ENCODE results near the gene TALDO1.
"Not testable (repeated sequence)": the region's sequence is repeated elsewhere in the genome, so short reads cannot be mapped to it uniquely, and the experiment has no call there.

Gene TALDO1

GRCh38 chr11:728901-729491 is 18.3 kb upstream of the TALDO1 start:
- in situ Hi-C loops (cut with MboI; ENCODE audit: low sequenced_read_pairs) = no loop called here

- in situ Hi-C loops (cut with MboI; ENCODE audit: low sequenced_read_pairs) = no loop called here
Measured at GRCh38 chr11:729492-730074, 17.7 kb upstream of the TALDO1 start.

- in situ Hi-C loops (cut with MboI; ENCODE audit: low sequenced_read_pairs) = no loop called here
Measured at GRCh38 chr11:733072-733471, 14.2 kb upstream of the TALDO1 start.

- in situ Hi-C loops (cut with MboI; ENCODE audit: low sequenced_read_pairs) = not testable (repeated sequence)
Measured at GRCh38 chr11:734541-734940, 12.7 kb upstream of the TALDO1 start.

GRCh38 chr11:737366-737765 is 9.9 kb upstream of the TALDO1 start:
- in situ Hi-C loops (cut with MboI; ENCODE audit: low sequenced_read_pairs) = no loop called here

GRCh38 chr11:737899-738298 is 9.4 kb upstream of the TALDO1 start:
- in situ Hi-C loops (cut with MboI; ENCODE audit: low sequenced_read_pairs) = not testable (repeated sequence)

- in situ Hi-C loops (cut with MboI; ENCODE audit: low sequenced_read_pairs) = no loop called here
Measured at GRCh38 chr11:742156-742546, 5.1 kb upstream of the TALDO1 start.

GRCh38 chr11:742571-743201 is 4.6 kb upstream of the TALDO1 start:
- in situ Hi-C loops (cut with MboI; ENCODE audit: low sequenced_read_pairs) = no loop called here

- in situ Hi-C loops (cut with MboI; ENCODE audit: low sequenced_read_pairs) = no loop called here
Measured at GRCh38 chr11:745428-745827, 1.8 kb upstream of the TALDO1 start.

- in situ Hi-C loops (cut with MboI; ENCODE audit: low sequenced_read_pairs) = no loop called here
Measured at GRCh38 chr11:746289-747157, 741 bp upstream of the TALDO1 start.

GRCh38 chr11:748007-748359 is 719 bp downstream of the TALDO1 start:
- in situ Hi-C loops (cut with MboI; ENCODE audit: low sequenced_read_pairs) = no loop called here

GRCh38 chr11:749731-750130 is 2.5 kb downstream of the TALDO1 start:
- in situ Hi-C loops (cut with MboI; ENCODE audit: low sequenced_read_pairs) = no loop called here

GRCh38 chr11:760236-760635 is 13.0 kb downstream of the TALDO1 start:
- in situ Hi-C loops (cut with MboI; ENCODE audit: low sequenced_read_pairs) = no loop called here

- in situ Hi-C loops (cut with MboI; ENCODE audit: low sequenced_read_pairs) = no loop called here
Measured at GRCh38 chr11:761526-762108, 14.4 kb downstream of the TALDO1 start.

- in situ Hi-C loops (cut with MboI; ENCODE audit: low sequenced_read_pairs) = no loop called here
Measured at GRCh38 chr11:762421-763072, 15.3 kb downstream of the TALDO1 start.

GRCh38 chr11:763073-763463 is 15.8 kb downstream of the TALDO1 start:
- in situ Hi-C loops (cut with MboI; ENCODE audit: low sequenced_read_pairs) = no loop called here

- in situ Hi-C loops (cut with MboI; ENCODE audit: low sequenced_read_pairs) = no loop called here
Measured at GRCh38 chr11:763549-764321, 16.5 kb downstream of the TALDO1 start.

- in situ Hi-C loops (cut with MboI; ENCODE audit: low sequenced_read_pairs) = no loop called here
Measured at GRCh38 chr11:764322-765024, 17.2 kb downstream of the TALDO1 start.

GRCh38 chr11:765025-765801 is 17.9 kb downstream of the TALDO1 start:
- in situ Hi-C loops (cut with MboI; ENCODE audit: low sequenced_read_pairs) = no loop called here

All from HL-60/S4 (cell line).